Activated gamma-delta T cell treated with Interleukin-2 at 50 U/mL for 16 hours (primary cell): ENCODE measurements around the gene GRIK2.

ENCODE experiments used
- DNase-seq: peaks from one replicate; pipeline ENCODE4 v3.0.0-alpha.2; 2020

Gene GRIK2

GRCh38 chr6:101401171-101401570 lies 7.7 kb downstream of the GRIK2 start:
- DNase-seq = no peak

- DNase-seq = no peak
Observed at GRCh38 chr6:101401792-101402621, 8.5 kb downstream of the GRIK2 start.

GRCh38 chr6:101402622-101403031 lies 9.1 kb downstream of the GRIK2 start:
- no peak for DNase-seq

GRCh38 chr6:101403216-101403945 lies 9.9 kb downstream of the GRIK2 start:
- no peak for DNase-seq

GRCh38 chr6:101404775-101405174 lies 11.3 kb downstream of the GRIK2 start:
- DNase-seq = no peak

GRCh38 chr6:101413773-101414172 lies 20.3 kb downstream of the GRIK2 start:
- DNase-seq = no peak

- DNase-seq = no peak
Observed at GRCh38 chr6:101417900-101418299, 24.4 kb downstream of the GRIK2 start.

GRCh38 chr6:101422251-101422650 lies 28.7 kb downstream of the GRIK2 start:
- no peak for DNase-seq

GRCh38 chr6:101422811-101423210 lies 29.3 kb downstream of the GRIK2 start:
- no peak for DNase-seq

GRCh38 chr6:101429270-101429669 lies 35.8 kb downstream of the GRIK2 start:
- DNase-seq = no peak

- DNase-seq = no peak
Observed at GRCh38 chr6:101429845-101430244, 36.3 kb downstream of the GRIK2 start.

- no peak for DNase-seq
Observed at GRCh38 chr6:101433141-101433540, 39.6 kb downstream of the GRIK2 start.

GRCh38 chr6:101434601-101435000 lies 41.1 kb downstream of the GRIK2 start:
- no peak for DNase-seq

GRCh38 chr6:101435038-101435437 lies 41.5 kb downstream of the GRIK2 start:
- no peak for DNase-seq

- no peak for DNase-seq
Observed at GRCh38 chr6:101439790-101440189, 46.3 kb downstream of the GRIK2 start.

GRCh38 chr6:101443315-101443714 lies 49.8 kb downstream of the GRIK2 start:
- DNase-seq = no peak

- DNase-seq = no peak
Observed at GRCh38 chr6:101444717-101445116, 51.2 kb downstream of the GRIK2 start.

- DNase-seq = no peak
Observed at GRCh38 chr6:101445527-101445926, 52.0 kb downstream of the GRIK2 start.

- no peak for DNase-seq
Observed at GRCh38 chr6:101450901-101451300, 57.4 kb downstream of the GRIK2 start.

GRCh38 chr6:101451981-101452380 lies 58.5 kb downstream of the GRIK2 start:
- DNase-seq = no peak

- no peak for DNase-seq
Observed at GRCh38 chr6:101453221-101453620, 59.7 kb downstream of the GRIK2 start.

- DNase-seq = no peak
Observed at GRCh38 chr6:101454106-101454676, 60.7 kb downstream of the GRIK2 start.

- DNase-seq = no peak
Observed at GRCh38 chr6:101458336-101458735, 64.8 kb downstream of the GRIK2 start.

- no peak for DNase-seq
Observed at GRCh38 chr6:101458826-101459225, 65.3 kb downstream of the GRIK2 start.
